HG03139 (cell line): ENCODE measurements around the gene MAGEE2.
"Not testable (repeated sequence)": the region's sequence is repeated elsewhere in the genome, so short reads cannot be mapped to it uniquely, and the experiment has no call there.

Source experiments
- ATAC-seq: cut with Tn5 transposase; IDR thresholded peaks from one replicate; pipeline ENCODE4 v1.9.1; 2021; ENCODE audit not compliant: unreplicated experiment

The MAGEE2 gene

GRCh38 chrX:75784680-75785491 is at the start of gene MAGEE2:
MAGEE2 (minus strand) TSS chrX:75785254; CDS start chrX:75785051, 203 bp downstream.
- ATAC-seq = no peak

DNA sequence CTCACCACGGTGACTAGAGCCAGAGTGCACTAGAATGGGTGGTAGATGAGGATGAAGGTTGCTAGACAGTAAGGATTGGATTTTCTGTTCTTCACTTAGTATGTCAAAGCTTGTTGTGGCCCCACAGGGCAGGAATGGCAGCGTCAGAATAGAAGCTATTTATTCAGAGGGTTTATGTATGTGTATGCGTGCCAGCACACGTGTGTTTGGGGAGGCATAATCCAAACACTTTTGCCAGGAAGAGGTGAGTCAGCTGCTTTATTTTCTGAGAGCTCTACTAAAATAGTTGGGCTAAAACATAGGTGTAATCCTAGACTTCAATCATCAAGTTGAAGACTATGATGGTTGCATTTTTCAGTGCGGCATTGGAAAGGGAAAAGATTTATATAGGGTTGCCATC is 1.2 kb upstream of the MAGEE2 start:
- no peak for ATAC-seq

DNA sequence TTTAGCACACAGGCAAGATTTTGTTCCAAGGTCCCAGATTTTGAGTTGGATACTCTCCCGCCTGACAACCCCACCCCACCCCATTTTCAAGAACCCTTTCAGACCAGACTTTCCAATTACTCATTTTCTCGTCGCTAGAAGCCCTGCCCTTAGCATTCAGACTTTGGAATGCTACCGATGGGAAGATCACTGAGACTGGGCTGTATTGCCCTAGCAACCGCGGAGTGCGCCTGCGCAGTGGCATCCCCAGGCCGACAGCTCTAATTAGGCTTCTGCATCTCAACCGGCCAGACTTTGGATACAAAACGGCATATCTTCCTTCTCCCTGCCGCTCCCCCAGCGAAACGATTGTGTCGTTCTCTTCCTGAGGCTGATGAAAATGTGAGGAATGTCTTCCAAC is 3.4 kb downstream of the MAGEE2 start:
- no peak for ATAC-seq

- not testable (repeated sequence) for ATAC-seq
Observed at GRCh38 chrX:75768063-75768462, 17.0 kb downstream of the MAGEE2 start.

DNA sequence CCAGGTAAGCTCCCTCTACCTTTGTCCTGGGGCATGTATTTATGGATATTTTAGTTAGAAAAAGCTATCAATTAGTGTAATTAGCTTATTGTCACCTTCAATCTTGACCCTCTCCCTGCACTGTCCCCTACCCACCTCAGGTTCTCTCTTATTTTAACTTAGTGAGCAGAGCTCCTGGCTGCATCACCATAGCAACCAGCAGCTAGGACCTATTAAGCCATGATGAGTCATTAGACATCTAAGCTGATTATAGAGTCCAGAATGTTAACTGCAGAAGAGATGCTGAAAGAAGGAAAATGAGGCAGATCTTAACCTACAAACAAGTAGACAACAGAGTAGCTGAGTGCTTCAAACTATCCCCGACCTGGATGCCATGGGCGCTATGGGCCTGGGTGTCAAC is 36.6 kb downstream of the MAGEE2 start:
- no peak for ATAC-seq

DNA sequence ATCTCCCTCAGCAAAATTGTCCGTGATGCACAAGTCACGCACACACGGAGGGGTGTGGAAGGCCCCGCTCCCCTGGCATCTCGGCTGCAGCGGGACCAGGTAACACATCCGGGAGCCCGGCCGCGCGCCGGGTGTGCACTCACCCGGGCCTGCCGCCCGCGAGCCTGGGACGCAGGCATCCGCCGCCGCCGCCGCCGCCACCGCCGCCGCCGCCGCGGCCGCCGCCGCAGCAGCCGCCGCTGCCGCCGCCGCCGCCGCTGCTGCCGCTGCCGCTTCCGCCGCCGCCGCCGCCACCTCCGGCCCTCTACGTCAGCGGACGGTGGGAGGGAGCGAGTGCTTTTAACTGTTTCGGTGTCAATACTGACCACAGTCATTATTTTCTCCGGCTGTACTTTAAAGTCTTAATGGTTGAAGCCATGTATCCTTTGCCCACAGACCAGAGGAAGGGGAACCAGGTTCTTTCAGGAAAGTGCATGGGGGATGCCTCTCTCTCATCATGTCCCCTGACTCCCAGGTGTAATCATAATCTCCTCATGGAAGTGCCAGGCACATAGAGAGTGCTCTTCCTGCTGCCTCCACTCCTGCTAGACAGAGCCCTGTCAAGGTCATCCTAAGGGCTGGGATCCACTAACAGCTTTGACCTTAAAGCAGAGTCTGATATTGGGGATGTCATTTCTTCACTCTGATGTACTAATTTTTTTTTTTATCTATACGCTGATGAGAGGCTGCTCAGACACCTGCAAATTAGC is 38.0 kb downstream of the MAGEE2 start:
- peak; percentile 70 for ATAC-seq
